Panc1 (cell line): ENCODE data around the gene ACER1.

ENCODE experiments used
- CTCF ChIP-seq: fragments of 450-650 bp; IDR thresholded peaks from 2 replicates; pipeline ENCODE4 v1.5.1; 2017; ENCODE audit warnings: mild to moderate bottlenecking
- REST ChIP-seq, 2 experiments: IDR thresholded peaks; 2 replicates each; pipeline ENCODE4 v1.6.1; 2011 to 2012; ENCODE audit warnings: low read depth in 2 of 2, control low read depth in 1 of 2, low read length in 1 of 2, mild to moderate bottlenecking in 1 of 2, moderate library complexity in 1 of 2; ENCODE audit not compliant: insufficient read depth in 1 of 2

- TF ChIP-seq CTCF: no peak
- TF ChIP-seq REST (IDR thresholded peaks at IDR 0.05; ENCODE audit: insufficient read depth in 1 of 2, low read depth in 2 of 2, low read length in 1 of 2): no peak
Measured at GRCh38 chr19:6313398-6313969, 19.9 kb downstream of the ACER1 start.
